OCI-LY3 (cell line): Measurements from ENCODE around the gene LRP2.

Experiments
- H2AFZ ChIP-seq: fragments of 200-600, 300-600 bp; shearing (Covaris generic); 2 replicates; pipeline ENCODE4 v1.6.0; 2014; ENCODE audit warnings: antibody characterized with exemption, low read depth, low read length
- H3K27ac ChIP-seq: fragments of 200-600, 300-600 bp; sonication (generic); 2 replicates; pipeline ENCODE4 v1.5.1; 2014; ENCODE audit warnings: mild to moderate bottlenecking, low read length, moderate library complexity, mixed read lengths
- H3K27me3 ChIP-seq: fragments of 200-600, 300-600 bp; sonication (generic); 2 replicates; pipeline ENCODE4 v1.6.1; 2014; ENCODE audit warnings: low read depth, low read length, mixed read lengths
- H3K36me3 ChIP-seq: fragments of 200-600, 300-600 bp; sonication (generic); replicated peaks from 2 replicates; pipeline ENCODE3; 2014; ENCODE audit warnings: low read depth, low read length, mixed read lengths
- H3K4me1 ChIP-seq: fragments of 300-600, 200-600 bp; sonication (generic); 2 replicates; pipeline ENCODE4 v1.6.1; 2014; ENCODE audit warnings: low read length, mixed read lengths
- H3K4me2 ChIP-seq: fragments of 200-600, 300-600 bp; sonication (generic); 2 replicates; pipeline ENCODE4 v1.6.1; 2014; ENCODE audit warnings: low read length, mixed read lengths
- H3K4me3 ChIP-seq: fragments of 300-600, 200-600 bp; sonication (generic); 2 replicates; pipeline ENCODE4 v1.5.1; 2014; ENCODE audit warnings: antibody characterized with exemption, mild to moderate bottlenecking, low read length, moderate library complexity
- H3K79me2 ChIP-seq: fragments of 300-600, 200-600 bp; shearing (Covaris generic); 2 replicates; pipeline ENCODE4 v1.6.1; 2014; ENCODE audit warnings: mild to moderate bottlenecking, low read length, mixed read lengths
- H3K9ac ChIP-seq: fragments of 300-600, 200-600 bp; shearing (Covaris generic); 2 replicates; pipeline ENCODE4 v1.6.0; 2014; ENCODE audit warnings: mild to moderate bottlenecking, low read length, moderate library complexity
- H3K9me3 ChIP-seq: fragments of 200-600, 300-600 bp; shearing (Covaris generic); 2 replicates; pipeline ENCODE4 v1.6.1; 2014; ENCODE audit warnings: low read length, mixed read lengths; ENCODE audit not compliant: insufficient read depth
- H4K20me1 ChIP-seq: fragments of 200-600, 300-600 bp; sonication (generic); 2 replicates; pipeline ENCODE4 v1.6.1; 2016; ENCODE audit warnings: low read length, mixed read lengths; ENCODE audit not compliant: insufficient read depth
- EZH2phosphoT487 ChIP-seq: fragments of 200-600 bp; shearing (Covaris generic); IDR thresholded peaks from 2 replicates; pipeline ENCODE4 v1.6.1; 2018; ENCODE audit warnings: antibody characterized with exemption, mixed run types, low read depth
- TF ChIP-seq, protein P1 (sequence below): fragments of 200-600, 300-600 bp; sonication (generic); IDR thresholded peaks from 2 replicates; pipeline ENCODE4 v1.5.1; 2014; ENCODE audit warnings: antibody characterized with exemption, low read length, low read depth

LRP2 gene

DNA sequence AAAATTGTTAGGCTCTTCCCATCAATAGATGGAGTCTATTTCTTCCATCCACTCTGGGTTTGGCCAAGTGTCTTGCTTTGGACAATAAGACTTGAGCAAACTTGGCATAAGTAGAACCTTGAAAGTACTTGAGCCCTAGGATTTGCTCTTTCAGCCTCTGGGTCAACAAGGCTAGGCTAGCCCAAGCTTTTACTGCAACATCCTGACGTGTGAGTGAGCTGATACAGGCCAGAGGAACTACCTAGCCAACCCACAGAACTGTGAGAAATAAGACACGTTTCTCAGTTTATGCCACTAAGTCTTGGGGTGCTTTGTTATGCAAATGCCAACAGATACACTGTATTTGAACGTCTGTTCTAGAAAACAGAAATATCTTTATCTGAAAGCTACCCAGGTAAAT is 71.9 kb downstream of the LRP2 start:
- Histone ChIP-seq H4K20me1 (no peaks in the 10 kb centered on the region), H2AFZ (no peak overlapping the region), H3K4me1 (no peaks in the 10 kb centered on the region), H3K9ac (no peak overlapping the region), H3K4me3 (no peak overlapping the region), H3K79me2 (no peaks in the 10 kb centered on the region), H3K9me3 (no peaks in the 10 kb centered on the region), H3K4me2 (no peak overlapping the region), H3K36me3 (no peaks in the 10 kb centered on the region), H3K27ac (no peak overlapping the region), H3K27me3 (no peaks in the 10 kb centered on the region)
- no peak for TF ChIP-seq EZH2phosphoT487
- TF ChIP-seq, protein P1, sequence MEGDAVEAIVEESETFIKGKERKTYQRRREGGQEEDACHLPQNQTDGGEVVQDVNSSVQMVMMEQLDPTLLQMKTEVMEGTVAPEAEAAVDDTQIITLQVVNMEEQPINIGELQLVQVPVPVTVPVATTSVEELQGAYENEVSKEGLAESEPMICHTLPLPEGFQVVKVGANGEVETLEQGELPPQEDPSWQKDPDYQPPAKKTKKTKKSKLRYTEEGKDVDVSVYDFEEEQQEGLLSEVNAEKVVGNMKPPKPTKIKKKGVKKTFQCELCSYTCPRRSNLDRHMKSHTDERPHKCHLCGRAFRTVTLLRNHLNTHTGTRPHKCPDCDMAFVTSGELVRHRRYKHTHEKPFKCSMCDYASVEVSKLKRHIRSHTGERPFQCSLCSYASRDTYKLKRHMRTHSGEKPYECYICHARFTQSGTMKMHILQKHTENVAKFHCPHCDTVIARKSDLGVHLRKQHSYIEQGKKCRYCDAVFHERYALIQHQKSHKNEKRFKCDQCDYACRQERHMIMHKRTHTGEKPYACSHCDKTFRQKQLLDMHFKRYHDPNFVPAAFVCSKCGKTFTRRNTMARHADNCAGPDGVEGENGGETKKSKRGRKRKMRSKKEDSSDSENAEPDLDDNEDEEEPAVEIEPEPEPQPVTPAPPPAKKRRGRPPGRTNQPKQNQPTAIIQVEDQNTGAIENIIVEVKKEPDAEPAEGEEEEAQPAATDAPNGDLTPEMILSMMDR, result no peak

- no peaks in the 10 kb centered on the region for H3K79me2 ChIP-seq
These were observed 74.7 kb downstream of the LRP2 start for GRCh38 chr2:169287666-169288065.

DNA sequence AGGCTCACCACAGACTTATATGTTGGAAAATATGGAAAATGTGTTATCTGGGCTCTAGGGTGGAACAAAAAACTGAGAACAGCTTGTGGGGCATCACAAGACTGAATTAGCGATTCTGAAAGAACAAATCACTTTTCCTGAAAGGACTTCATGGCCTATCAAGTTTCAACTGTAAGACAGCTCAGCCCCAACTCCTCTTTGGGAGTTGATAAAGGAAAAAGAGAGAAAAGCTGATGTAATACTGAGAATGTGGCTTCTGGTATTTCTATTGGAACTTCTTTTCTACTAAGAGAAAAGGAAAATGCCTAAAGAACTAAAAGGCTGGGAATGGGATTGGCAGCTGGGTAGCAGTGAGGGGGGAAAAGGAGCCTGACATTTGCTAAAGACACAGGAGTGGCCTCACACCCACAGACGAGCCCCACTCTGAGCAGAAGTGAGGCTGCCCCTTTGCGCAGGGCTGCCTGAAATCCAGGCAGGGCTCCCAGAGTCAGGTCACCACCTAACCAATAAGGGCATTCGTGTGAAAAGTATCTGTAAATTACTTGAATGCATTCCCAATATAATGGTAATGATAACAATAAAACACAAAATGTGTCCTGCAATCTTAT is 75.6 kb downstream of the LRP2 start:
- Histone ChIP-seq H2AFZ (no peak overlapping the region), H3K27me3 (no peaks in the 10 kb centered on the region), H3K9me3 (no peaks in the 10 kb centered on the region), H3K4me3 (no peak overlapping the region), H3K79me2 (no peaks in the 10 kb centered on the region), H4K20me1 (no peaks in the 10 kb centered on the region), H3K4me2 (no peak overlapping the region), H3K36me3 (no peaks in the 10 kb centered on the region), H3K4me1 (no peaks in the 10 kb centered on the region), H3K9ac (no peak overlapping the region), H3K27ac (no peak overlapping the region)
- TF ChIP-seq EZH2phosphoT487, result no peak
- TF ChIP-seq, protein P1, result no peak

More at GRCh38 chr2:169287666-169288065, 74.7 kb downstream of the LRP2 start:
- Histone ChIP-seq H3K4me1 (no peaks in the 10 kb centered on the region), H3K4me3 (no peak overlapping the region), H3K36me3 (no peaks in the 10 kb centered on the region), H2AFZ (no peak overlapping the region), H3K9me3 (no peaks in the 10 kb centered on the region), H3K9ac (no peak overlapping the region), H3K27me3 (no peaks in the 10 kb centered on the region), H3K4me2 (no peak overlapping the region), H3K27ac (no peak overlapping the region), H4K20me1 (no peaks in the 10 kb centered on the region)
- TF ChIP-seq, protein P1, result no peak
- TF ChIP-seq EZH2phosphoT487, result no peak

DNA sequence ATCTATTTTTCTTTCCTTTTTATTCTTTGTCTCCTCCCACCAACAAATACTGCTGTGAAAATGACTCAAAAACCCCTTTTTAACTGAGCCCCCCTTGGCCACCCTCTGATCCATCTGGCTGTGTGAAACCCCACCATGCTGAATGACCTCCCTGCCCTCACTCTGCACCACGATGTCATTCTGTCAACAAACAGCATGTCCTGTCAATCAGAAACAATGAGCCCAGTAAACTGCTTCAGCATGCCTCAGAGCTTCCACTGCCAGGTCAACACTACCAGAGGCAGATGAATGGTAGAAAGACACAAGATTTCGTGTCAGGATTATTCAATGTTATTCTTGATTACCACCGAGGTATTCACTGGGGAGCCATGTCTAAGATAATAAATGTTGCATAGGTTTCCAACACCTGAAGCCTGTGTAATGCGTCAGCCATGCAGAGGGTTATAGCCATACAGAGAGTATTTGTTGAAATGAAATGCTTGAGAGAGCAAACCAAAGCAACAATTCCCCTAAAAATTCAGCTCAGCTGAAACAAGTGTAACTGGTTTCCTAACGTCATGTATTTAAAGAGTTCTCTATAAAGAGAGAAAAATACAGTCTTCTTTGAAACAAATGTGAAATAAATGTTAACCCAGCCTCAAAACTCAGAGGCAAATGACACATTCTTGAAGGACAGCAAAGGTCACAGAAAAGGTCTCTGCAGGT is 76.7 kb downstream of the LRP2 start:
- Histone ChIP-seq H2AFZ (no peak overlapping the region), H3K36me3 (no peaks in the 10 kb centered on the region), H3K4me1 (no peaks in the 10 kb centered on the region), H3K27me3 (no peaks in the 10 kb centered on the region), H3K79me2 (no peaks in the 10 kb centered on the region), H3K9me3 (no peaks in the 10 kb centered on the region), H3K4me2 (no peak overlapping the region), H3K4me3 (no peak overlapping the region), H3K27ac (no peak overlapping the region), H4K20me1 (no peaks in the 10 kb centered on the region), H3K9ac (no peak overlapping the region)
- TF ChIP-seq, protein P1, result no peak
- no peak for TF ChIP-seq EZH2phosphoT487
